HG02642 (cell line): ENCODE measurements around the gene NAGLU.

Source experiments
- ATAC-seq: cut with Tn5 transposase; IDR thresholded peaks from one replicate; pipeline ENCODE4 v1.9.1; 2021; ENCODE audit warnings: mild to moderate bottlenecking; ENCODE audit not compliant: unreplicated experiment, poor library complexity

Gene NAGLU

DNA sequence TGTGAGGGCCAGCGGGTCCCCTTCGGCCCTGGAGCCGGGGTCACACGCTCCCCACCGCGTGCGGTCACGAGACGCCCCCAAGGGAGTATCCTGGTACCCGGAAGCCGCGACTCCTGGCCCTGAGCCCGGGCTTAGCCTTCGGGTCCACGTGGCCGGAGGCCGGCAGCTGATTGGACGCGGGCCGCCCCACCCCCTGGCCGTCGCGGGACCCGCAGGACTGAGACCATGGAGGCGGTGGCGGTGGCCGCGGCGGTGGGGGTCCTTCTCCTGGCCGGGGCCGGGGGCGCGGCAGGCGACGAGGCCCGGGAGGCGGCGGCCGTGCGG lies at the start of gene NAGLU:
NAGLU (plus strand) TSS at position 194 of the 324 bp plus-strand sequence; CDS start at position 226, 32 bp downstream.
- ATAC-seq, result peak; percentile 85

DNA sequence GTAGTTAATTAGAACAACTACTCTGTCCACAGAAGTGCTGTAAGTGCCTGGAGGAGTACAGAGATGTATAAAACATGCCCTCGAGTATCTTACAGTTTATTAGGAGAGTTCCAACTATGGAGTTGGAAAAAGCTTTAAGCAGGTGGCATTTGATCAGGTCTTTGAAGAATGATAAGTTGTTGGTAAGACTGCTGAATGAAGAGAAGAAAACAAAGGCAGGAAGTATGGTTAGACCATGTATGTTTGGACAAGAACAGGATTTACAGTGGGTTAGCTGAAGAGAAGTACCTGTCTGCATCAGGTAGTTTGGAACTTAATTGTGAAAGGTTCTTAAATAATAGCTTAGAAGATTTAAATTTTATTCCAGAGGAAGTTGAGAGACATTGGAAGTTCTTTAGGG lies 48.0 kb upstream of the NAGLU start:
- ATAC-seq, result no peak

DNA sequence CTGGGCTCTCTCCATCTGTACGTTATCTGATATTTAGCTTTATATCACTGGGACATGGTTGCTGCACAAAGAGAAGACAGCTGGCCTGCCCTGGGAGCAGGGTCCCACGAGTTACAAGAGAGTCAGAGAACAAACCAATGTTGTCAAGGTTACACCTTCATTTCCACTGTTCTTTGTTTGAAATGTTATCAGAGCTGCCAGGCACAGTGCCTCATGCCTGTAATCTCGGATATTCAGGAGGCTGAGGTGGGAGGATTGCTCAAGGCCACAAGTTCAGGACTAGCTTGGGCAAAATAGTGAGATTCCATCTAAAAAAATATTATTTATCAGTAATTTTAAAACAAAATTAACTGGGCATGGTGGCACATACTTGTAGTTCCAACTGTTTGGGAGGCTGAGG lies 42.7 kb upstream of the NAGLU start:
- no peak for ATAC-seq

DNA sequence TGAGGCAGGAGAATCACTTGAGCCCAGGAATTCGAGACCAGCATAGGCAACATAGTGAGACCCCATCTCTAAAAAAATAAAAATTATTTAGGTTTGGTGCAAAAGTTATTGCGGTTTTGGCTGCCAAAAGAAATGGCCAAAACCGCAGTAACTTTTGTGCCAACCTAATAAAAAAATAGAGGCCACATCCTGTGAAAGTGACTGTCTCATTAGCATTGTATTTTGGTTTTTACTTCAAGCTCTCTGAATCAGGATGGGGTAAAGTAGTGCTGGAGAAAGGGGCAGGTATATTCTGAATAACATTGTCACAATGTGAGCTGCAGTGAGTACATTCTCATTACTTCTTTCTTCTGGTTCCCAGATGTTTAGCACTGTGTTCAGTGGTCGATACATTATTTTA lies 41.4 kb upstream of the NAGLU start:
- ATAC-seq, result no peak

DNA sequence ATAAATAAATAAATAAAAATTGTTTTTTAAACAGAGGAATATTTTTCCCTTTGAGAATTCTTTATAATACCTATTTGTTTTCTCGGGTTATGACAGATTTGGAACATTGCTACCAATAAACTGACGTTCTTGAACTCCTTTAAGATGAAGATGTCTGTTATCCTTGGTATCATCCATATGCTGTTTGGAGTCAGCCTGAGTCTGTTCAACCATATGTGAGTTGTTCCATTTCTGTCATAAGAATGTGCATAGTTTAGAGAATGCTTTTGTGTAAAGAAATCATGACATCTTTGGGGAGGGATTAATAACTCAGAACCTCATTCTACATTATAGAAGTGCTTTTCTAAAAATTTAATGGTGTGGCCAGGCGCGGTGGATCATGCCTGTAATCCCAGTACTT lies 37.2 kb upstream of the NAGLU start:
- ATAC-seq, result no peak

DNA sequence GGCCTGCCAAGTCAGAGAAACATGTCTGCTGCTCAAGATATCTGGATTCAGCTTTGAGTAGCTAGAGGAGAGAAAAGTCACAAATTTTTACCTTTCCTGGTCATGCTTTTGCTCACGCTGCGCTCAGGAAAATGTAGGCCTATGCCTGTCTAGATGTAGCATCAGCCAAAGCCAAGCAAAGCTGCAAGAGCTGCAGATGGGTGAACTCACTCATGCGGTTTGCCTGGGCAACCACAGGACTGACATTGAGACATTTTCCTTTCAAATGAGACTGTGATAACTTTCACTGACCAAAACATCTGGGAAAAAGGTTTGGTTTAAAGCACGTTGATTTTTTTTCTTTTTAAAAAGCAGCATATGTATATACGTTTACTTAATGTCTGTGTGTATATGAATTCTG lies 34.0 kb upstream of the NAGLU start:
- no peak for ATAC-seq

DNA sequence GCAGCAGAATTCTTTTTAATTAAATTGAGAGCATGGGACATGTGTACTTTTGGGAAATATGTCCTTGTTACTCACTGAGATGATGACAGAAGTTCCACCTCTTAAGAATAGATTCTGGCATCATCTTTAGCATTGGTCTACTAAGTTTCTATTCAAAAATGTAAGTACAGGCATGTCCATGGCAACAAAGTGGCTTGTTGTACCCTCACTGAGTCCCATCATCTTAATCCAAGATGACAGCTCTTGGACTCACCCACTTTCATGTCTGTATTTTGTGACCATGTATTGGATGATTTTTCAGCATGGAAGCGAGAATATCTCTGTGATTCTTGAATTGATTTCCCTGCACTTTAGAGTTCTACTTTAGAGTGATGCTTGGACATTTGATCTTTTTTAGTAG lies 33.1 kb upstream of the NAGLU start:
- no peak for ATAC-seq

DNA sequence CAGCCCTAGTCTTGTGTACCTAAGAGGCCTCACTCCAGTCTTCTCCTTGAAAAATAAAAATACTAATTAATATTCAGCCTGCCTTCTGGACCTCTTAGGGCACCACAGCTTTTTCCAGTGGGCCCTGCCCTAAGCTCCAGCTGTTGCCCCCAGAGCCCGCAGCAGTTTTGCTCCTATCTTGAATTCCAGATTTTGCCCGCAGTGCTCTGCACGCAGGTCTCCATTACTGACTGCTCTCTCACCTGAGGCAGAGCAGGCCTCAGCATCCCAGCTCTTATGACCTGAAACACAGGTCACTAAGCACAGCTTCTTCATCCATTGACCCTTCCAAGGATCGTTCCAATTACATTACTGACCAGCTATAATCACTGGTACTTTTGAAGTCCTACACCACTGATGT lies 28.4 kb upstream of the NAGLU start:
- no peak for ATAC-seq

DNA sequence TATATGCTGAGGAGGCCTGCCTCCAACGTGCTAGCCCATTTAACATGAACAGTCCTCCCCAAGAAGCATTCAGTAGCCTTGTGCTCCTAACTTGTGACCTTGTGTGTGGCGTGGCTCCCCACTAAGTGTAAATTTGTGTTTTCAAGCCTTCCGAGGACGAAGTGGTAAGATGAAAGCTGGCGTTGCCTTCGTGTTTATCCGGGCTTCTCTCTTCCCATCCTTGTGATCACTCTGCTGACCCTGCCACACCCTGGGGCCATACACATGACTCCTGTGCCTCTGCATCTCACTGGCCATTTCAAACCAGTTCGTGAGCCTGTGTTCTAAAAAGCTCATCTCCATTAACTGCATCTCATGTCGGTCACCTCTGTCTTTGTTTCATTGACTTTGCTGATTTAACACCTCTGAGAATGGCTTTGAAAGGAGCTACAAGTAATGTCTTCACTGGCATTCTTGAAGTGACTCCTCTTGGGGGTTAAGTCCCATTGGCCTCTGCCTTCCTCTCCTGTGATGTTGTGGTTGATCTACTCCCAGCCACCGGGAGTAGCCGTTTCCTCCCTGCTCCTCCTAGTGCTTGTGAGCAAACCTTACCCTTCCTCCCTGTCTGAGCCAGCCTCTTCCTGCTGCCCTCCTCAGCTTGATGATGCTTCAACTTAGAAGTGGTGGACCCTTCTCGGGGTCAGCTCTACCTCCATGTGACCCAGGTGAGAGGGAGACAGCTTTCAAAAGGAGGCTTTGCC lies 27.4 kb upstream of the NAGLU start:
- ATAC-seq, result no peak

DNA sequence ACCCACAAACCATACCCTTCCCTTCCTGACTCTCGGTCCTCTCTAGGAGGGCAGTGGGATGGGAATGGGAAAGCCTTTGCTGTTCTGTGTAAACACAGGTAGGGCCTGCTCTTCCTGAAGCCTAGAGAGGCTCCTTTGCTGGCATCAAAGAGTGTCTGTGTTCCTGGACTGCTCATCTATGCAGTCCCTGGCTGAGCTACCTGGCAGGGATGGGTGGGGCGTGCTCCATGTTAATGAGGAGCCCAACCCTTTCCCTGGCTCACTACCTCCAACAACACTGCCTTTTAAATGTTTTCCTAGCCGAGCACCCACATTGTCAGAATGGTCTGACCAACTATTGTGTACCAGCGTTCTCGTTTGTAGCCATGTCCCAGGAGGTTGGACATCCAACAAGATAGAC lies 26.6 kb upstream of the NAGLU start:
- ATAC-seq, result no peak

DNA sequence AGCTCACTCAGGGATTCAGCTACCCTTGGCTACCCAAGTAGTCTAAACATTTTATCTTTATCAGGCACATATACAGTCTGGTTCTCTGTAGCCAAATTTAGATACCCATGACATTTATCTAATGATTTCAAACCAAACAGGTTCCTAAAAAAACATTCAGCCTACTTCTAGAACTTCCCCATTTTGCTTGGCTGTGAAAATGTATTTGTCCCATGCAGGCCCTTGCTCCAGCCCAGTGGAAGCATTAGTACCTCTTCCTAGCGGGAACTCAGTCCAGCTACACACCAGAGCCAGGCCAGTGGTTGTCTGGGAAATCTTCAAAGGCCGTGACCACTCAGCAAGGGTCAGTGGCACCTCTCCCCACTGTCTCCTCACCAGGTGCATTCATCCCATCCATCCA lies 26.2 kb upstream of the NAGLU start:
- ATAC-seq, result no peak

DNA sequence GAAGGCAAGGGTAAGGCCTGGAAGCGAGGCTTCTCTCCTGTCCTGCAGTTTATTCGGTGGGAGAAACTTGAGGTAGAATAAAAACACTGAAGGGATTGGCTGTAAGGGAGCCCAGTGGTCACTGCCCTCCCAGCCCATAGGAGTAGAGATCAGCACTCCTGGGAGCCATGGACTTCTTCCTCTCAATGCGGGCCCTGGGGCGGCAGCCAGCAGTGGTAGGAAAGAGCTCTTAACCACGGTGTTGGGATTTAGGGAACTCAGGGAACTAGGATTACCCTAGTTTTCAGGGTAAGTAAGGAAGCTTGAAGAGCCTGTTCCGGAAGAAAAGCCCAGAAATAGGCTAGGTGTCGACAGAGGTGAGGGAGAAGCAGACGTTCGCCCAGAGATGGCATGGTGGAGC lies 23.8 kb upstream of the NAGLU start:
- no peak for ATAC-seq

DNA sequence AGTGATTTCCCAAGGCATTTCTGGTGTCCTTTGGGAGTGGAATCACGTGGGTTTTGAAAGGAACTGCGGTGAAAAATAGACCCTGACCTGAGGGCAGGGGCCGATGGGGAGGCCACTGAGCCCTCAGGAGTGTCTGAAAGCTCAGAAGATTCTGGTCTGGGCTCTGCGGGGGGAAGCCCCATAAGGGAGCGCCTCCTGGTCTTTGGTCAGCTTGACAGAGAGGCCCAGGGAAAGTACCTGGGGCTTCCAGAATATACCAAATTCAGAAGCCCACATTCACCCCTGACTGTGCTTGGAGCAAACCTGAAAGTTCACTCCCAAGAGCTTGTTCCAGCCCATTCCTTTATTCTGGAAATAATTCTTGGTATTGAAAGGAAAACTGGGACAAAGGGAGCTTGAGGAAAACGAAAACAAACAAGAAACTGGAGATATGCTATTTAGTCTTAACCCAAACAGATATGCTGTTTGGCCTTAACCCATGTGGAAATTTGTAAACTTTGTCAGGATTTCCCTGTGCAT lies 23.2 kb upstream of the NAGLU start:
- peak; percentile 60 for ATAC-seq

DNA sequence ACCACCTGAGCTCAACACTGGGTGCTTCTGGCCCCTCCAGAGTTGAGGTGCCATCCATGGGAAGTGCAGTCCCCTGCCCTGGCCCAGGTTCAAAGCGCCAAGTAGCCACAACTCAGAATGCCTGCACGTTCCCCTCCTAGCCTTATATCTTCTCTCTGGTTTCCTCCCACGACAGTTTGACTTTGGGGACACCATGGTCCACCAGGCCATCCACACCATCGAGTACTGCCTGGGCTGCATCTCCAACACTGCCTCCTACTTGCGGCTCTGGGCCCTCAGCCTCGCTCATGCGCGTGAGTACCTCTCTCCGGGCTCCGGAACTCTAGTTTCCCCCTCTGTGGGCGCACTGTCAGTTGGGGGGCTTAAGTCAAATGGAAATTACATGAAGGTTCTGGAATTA lies 22.4 kb upstream of the NAGLU start:
- no peak for ATAC-seq

DNA sequence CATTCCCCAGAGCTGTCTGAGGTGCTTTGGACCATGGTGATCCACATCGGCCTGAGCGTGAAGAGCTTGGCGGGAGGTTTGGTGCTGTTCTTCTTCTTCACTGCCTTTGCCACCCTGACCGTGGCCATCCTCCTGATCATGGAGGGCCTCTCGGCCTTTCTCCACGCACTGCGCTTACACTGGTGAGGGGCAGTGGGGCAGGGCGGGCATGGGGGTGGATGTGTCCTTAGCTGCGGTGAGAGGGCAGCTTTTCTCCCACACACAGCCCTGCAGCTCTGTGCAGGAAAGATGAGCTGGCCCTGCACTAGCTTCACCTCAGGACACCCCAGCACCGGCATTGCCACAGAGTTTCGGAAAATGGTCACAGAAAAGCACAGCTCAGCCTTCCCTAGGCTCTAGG lies 21.8 kb upstream of the NAGLU start:
- ATAC-seq, result no peak

DNA sequence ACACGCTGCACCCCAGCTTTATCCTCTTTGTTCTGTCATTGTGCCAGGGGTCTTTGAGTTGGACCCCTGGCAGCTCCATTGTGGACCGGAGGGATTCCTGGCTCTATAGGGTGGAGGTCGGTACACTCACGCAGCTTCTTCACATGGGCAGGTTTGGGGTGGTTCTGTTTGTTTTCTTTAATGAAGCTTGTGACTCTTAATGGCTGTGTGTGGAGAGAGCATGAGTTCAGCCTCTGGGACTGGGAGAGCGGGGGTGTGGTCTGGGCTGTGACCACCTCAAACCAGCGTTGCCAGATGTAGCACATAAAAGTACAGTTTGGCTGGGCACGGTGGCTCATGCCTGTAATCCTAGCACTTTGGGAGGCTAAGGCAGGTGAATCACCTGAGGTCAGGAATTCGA lies 21.2 kb upstream of the NAGLU start:
- ATAC-seq, result no peak

DNA sequence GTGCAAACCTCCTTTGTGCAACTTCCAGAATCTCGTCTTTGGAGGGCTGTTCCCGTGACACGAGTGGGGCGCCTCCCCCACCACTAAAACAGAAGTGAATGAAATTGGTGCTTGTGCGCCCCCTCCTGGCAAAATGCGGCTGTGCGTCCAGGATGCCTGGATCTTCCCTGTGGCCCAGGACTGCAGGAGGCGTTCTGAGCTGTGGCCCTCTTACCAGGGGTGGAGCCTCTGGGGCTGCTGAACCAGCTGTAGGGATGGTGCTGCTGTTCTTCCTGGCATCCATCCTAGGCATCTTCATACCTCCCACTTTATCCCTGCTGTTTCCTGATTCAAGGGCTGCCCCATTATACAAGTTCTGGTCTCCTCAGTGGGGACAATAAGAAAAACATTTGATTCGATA lies 18.5 kb upstream of the NAGLU start:
- ATAC-seq, result no peak

DNA sequence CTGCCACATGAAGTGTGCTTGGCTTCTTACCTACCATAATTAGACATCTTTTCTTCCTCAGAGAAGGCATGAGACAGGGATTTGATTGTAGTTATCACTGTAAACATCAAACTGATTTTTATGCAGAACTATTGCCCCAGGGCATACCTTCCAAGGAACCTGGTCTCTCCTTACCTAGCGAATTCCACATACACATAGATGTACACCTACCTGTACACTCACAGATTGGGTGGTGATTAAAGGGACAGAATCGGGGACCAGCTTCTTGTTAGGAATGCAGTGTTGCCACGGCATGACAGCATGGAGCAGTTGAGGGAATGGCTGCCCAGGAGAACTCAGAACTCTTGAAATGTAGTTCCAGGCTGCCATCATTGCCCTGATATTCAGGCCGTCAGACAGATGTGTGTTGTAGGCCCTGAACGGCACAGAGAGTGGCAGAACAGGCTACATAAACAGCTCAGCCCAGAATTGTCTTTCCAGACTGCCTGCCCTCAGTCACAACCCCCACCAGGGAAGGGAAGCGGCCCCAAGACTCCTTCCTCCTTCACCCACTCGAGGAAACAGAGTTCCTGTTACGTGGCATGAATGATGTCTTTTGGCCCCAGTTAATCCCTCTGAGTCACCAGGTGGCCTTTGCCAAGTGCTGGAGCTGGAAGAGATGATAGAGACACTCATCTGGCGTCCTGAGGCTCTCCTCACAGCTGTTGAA lies 17.8 kb upstream of the NAGLU start:
- ATAC-seq, result no peak

DNA sequence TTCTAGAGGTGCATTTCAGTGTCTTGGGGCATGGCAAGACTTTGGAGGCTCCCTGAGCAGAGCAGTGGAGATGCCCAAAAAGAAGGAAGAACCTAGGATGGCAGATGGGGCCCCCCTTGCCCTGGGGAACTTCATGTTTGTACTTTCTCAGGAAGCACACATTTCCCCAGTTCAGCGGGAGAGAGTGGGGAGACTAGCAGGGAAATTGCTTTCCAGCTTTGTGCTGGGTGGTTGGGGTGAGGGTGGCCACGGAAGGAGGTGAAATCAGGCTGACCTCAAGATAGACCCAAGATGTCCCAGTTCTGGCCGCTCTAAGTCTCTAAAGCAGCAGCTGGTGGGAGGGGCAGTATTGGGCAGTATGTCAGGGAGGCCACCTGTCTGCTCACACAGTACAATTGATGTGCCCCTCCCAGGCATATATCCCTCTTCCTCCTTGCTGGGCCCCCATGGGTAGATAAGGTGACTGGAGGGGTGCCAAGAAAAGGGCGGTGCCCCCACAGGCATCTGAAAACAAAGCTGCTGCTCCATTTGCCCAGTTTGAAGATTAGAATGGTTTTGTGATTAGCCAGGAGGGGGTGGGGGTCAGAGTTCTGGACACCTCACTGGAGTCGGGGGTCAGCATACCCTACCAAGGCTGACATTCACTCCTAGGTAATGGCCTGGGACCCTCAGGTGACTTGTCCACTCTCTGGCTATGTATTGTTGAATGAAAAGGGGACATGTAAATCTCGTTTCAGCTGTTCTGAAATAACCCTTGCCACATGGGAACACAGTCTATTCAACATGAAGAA lies 17.1 kb upstream of the NAGLU start:
- no peak for ATAC-seq

DNA sequence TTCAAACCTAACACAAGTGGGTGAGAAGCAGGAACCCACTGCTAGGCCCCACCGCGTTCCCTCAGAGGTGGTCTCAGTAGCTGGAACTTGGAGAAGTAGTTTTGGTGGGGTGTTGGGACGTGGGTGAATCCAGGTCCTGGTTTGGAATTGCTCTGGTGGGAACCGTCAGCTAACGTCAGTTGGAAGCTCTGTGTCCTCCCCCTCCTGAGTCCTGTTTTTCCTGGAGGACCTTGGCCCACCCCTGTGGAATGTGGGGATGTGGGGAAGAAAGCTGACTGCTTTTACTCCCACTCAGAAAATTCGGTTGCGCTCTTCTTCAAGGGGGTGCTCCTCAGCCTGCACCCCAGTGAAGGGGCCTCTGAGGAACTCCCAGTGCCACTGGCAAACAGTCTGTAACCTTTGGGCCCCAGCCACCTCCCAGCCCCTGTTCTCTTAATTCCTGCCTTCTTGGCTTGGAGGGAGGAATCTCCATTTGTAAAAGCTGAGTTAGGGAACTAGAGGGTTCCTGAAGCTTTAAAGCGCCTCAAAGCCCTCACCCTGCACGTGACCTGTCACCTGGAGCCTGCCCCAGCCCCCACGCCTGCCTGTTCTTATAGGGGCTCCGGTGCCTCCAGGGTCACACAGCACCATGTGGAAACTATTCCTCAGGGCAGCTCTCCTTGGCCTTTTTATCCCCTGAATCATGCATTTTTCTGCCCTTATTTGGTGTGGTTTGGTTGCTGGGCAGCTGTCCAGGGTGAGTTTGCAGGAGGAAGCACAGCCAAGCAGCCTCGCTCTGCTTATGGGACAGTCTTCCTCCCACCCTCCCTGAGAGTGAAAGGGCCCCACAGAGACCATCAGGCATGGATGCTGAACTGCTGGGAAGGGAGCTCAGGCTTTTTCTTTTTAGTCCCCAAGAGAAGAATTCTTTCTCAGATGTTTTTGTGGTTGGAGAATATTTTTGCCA lies 16.2 kb upstream of the NAGLU start:
- ATAC-seq, result no peak
